NCI-H2171 (cell line): Measurements from ENCODE around the gene CA5B.
"Not testable (repeated sequence)": the region's sequence is repeated elsewhere in the genome, so short reads cannot be mapped to it uniquely, and the experiment has no call there.

Experiments used
- DNase-seq: peaks from one replicate; lab custom pipeline; 2025; lab: John Stamatoyannopoulos, UW

The CA5B gene, protein sequence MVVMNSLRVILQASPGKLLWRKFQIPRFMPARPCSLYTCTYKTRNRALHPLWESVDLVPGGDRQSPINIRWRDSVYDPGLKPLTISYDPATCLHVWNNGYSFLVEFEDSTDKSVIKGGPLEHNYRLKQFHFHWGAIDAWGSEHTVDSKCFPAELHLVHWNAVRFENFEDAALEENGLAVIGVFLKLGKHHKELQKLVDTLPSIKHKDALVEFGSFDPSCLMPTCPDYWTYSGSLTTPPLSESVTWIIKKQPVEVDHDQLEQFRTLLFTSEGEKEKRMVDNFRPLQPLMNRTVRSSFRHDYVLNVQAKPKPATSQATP

DNA sequence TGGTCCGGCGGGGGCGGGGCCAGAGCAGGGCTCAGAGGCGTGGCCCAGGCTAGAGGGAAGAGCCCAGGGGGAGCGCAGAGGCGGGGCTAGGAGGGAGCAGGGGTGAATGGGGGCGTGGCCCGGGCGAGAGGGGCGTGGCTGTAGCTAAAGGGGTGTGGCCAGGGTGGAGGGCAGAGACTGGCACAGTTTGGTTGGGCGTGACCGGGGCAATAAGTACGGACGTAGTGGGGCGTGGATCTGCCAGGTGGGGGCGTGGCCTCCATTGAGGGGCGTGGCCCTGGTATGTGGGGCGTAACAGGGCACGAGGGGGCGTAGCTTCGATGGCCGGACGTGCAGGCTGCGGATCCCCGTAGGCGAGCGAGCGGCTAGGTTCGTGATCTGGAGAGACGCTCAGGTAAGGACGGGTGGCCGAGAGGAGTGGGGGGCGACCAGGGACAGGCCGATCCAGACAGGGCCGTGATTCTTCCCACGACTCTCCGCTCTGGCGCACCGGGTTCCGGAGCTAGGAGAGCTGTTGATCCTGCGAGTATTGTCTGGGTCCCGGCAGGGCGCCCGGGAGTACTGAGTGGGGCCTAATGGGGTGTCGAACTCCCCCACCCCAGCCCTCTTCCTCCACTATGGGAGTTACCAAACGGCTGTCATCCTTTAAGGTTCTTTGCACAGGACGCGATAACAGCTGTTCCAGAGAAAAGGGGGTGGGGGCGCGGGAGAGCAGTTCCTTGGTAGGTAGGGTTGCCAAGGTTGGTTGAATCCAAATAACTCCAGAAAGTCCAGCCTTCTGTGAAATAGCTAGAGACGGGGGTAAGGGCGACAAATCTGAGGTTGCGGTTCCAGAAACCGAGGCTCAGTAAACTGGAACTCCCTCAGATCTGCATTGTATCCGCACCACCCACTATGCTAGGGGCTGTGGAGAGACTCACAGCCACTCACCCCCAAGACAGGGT is at the start of gene CA5B:
Gene CA5B, plus strand, starts transcription at position 312 of the 944 bp plus-strand sequence. CDS start 11,754 bp downstream, outside the sequence.
- DNase-seq, result no peak

DNA sequence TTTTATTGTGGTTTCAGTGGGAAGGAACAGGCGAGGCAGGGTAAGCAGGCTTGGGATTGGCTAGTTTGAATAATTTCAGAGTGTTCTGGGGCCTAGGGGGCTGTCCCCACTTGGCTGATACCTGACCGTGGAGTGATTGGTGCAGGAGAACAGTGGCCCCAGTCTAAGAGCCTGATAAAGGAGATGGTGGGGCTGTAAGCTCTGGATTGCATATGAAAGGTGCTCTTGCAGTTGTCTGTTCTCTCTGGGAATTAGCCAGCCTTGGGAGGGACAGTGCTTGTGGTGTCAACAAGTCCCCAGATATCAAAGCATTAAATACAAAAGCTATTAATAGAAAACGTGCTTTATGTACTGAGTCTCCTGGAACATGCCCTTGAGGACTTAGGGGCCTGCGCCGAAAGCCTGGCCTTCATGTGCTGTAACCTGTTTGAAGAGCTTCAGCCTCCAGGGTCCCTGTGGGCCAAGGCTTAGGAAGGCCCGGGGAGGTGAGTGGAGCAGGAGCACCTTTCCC is 43.1 kb upstream of the CA5B start:
- no peak for DNase-seq

DNA sequence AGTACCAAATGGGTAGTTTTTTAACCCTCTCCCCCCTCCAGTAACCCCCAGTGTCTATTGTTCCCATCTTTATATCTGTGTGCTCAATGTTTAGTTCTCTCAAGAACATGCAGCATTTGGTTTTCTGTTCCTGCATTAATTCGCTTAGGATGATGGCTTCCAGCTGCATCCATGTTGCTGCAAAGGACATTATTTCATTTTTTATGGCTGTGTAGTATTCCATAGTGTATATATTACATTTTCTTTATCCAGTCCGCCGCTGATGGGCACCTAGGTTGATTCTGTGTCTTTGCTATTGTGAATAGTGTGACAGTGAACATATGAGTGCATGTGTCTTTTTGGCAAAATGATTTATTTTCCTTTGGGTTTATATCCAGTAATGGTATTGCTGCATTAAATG is 41.6 kb upstream of the CA5B start:
- no peak for DNase-seq

DNA sequence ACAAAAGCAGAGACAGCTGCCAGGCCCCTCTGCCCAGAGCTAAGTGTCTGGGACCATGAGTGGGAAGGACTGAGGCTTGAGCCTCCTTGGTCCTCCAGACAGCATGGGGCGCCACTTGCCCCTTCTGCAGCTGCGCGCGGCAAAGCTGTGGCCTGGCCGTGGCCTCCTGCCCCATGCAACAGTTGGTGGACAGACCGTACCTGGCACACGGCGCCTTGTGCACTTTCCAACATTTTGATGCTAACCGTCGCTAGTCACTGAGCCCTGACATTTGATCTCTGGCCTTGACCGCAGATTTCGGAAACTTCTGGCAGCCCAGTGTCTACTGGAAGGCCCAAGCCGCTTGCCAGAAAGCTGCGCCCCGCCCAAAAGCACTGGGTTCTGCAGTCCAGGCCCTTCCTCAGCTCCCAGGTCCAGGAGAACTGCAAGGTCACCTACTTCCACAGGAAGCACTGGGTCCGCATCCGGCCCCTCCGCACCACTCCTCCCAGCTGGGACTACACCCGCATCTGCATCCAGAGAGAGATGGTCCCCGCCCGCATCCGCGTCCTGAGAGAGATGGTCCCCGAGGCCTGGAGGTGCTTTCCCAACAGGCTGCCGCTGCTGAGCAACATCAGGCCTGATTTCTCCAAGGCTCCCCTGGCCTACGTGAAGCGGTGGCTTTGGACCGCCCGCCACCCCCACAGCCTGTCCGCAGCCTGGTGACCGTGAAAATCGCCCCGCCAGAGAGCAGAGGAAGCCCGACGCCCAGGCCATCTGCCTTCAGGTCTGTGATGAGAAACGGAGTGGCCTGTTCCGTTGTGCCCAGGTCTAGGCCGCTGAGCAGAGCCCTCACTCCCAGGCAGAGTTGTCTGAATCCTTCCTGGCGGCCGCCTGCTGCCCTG is 35.3 kb upstream of the CA5B start:
- DNase-seq, result no peak

DNA sequence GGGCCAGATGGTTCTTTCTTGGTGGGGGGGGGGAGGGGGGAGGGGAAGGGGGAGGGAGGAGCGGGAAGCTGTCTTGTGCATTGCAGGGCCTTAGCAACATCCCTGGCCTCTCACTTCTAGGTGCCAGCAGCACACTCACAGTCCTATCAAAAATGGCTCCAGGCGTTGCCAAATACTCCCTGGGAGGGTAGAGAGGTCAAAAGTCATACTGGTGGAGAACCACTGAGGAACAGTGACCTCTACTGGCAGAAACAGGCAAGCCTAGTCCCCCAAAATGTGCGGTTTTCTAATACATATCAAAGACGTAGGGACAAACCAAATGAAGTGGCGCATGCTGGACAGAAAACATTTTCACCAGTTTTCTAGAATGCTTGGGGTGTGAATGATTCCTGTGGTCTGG is 34.3 kb upstream of the CA5B start:
- DNase-seq, result not testable (repeated sequence)

DNA sequence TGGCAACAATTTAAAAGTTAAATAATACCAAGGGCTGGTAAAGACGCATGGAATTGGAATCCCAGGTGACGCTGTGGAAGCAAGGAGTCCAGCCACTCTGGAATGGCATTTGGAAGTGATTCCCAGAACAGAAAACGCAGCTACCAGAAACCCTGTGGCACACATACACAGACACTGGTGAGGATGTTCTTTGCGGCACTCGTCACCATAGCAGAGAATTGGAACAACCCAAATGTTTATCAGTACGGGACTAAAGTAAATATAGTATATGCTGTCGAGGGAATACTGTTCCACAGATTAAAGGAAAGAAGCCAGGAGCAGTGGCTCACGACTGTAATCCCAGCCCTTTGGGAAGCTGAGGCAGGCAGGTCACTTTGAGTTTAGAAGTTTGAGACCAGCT is 33.8 kb upstream of the CA5B start:
- not testable (repeated sequence) for DNase-seq

DNA sequence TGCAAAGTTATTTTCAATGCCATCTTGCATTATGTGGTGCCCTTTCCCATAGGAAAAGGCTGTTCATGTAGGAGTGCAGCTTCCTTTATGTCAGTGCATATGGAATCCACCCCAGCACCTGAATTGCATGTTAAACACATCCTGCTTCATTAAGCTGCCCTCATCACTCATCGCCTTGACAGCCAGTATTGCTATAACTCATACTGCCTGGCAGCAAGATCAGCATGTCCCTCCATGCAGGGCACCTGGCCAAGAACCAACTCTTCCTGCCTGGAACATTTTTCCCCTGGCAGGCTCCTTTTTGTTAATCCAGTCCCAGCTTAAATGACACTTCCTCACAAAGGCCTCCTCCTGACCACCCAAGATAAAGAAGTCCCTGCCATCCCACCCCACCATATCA is 23.5 kb upstream of the CA5B start:
- DNase-seq, result no peak

DNA sequence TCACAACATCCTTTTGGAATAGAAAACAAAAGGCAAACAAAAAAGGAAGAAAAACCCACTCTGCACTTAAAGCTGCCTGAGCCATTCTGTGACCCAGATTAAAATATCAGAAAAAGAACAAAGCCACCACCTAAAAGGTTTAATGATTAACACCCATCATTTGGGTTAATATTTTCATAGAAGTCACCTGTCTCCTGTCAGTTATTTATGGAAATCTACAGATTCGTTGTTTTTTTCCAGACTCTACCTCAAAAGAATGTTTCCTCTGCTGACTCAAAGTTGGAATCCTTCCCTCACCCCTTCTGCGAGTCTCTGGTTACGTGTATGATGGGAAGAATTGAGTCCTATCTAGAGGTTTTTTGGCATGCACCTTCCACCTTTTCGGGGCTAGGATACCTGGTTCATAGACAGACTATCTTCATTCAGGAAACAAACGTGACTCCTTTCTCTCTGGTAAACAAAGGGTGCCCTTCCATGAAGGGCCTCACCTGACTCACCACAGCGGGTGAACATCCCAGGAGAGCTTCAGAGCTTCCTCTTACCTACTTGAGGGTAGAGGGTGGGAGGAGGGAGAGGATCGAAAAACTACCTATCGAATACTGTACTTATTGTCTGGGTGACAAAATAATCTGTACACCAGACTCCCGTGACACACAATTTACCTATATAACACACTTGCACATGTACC is 19.6 kb upstream of the CA5B start:
- no peak for DNase-seq

DNA sequence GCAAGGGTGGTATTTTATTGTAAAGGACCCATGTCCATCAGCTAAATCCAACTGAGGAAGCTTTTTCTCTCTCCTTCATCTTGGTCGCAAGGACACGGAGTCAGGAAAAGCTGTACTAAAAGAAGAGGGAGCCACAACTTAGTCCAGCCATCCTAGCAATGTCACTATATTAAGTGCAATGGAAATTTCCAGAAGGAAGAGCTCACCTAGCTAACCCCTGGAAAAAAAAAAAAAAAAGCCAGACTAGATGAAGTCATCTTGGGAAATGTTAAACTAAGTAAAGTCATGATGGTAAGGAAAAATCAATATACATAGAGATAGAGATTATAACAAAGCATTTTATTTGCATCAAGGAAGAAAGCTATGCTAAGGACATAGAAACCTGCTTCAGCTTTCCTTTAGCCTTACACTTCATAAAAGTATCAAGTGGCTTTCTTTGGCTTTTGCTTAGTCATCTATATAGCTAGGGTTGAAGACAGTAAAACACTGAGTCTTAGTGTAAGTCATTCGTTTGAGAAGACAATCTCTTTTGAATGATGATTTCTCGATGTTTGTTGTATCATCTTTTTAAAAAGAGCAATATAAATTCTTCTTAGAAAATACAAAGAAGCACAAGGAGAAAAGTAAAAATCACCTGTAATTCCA is 18.6 kb upstream of the CA5B start:
- no peak for DNase-seq

DNA sequence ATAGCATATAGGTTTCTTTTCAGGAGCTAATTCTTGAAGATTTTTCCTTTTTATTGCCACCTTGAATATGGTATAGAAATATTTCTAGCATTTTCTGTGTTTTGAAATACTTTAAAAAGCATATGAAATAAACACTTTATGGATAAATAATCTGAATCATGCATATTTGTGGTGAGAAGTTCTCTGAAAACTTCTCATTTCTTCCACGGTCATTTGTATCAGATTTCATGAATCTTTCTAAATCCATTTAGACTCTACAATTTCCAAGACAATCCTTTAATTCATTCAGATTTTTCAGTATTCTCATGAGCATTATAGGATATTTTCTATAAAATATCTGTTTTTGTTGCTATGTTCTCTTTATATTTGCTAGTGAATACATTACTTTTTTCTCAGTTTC is 16.2 kb upstream of the CA5B start:
- no peak for DNase-seq

DNA sequence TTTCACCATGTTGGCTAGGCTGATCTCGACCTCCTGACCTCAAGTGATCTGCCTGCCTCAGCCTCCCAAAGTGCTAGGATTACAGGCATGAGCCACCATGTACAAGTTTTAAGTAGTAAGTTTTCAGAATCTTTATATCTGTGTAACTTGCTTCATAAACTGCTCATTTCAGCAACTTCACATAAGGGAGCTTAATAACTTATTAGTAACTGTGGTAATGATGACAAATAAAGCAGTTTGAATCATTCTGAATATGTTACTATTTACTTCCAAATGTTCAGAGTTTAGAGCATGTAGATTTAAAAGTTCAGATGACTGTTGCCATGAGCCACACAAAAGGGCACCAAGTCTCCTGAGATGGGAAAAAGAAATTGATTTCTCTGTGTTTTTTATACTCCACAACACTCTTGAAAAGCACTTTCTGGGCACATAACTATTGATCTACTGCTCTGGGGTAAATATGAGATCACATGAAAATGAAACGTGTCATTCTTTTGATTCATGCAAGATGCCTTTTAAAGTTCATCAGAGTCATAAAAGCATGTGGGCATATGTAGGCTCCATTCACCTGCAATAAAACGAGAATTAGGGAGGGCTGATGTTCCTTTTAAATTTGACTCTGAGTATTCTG is 14.1 kb upstream of the CA5B start:
- DNase-seq, result no peak

DNA sequence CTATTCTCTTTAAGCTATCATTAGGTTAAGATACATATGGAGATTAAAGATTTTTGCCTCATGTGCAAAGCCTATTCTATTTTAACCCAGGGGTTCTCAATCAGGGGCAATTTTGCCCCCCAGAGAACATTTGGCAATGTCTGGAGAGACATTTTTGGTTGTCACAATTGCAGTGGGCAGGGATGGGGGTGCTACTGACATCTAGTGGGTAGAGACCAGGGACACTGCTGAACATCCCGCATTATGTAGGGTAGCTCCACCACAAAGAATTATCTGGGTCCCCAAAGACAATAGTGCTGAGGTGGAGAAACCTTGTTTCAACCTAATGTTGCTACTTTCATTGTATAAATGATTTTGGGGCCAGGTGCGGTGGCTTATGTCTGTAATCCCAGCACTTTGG is 13.2 kb upstream of the CA5B start:
- no peak for DNase-seq

DNA sequence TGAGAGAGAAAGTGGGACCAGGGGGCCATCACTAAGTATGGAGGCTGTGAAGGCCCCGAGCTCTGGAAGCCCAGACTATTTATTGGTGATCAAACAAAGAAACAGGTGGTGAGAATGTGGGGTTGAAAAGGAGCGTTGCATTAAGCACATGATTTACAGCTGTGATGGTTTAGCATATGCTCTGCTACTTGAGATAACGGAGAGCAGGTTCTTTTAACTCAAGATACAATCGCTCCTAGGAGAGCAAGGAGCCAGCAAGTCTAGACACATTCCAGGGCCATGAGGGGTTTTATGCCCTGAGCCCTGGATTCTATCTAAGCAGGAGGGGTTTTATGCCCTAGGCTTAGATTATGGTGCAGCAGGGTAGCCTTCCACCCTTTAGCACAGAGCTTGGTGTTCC is 6.7 kb upstream of the CA5B start:
- not testable (repeated sequence) for DNase-seq

DNA sequence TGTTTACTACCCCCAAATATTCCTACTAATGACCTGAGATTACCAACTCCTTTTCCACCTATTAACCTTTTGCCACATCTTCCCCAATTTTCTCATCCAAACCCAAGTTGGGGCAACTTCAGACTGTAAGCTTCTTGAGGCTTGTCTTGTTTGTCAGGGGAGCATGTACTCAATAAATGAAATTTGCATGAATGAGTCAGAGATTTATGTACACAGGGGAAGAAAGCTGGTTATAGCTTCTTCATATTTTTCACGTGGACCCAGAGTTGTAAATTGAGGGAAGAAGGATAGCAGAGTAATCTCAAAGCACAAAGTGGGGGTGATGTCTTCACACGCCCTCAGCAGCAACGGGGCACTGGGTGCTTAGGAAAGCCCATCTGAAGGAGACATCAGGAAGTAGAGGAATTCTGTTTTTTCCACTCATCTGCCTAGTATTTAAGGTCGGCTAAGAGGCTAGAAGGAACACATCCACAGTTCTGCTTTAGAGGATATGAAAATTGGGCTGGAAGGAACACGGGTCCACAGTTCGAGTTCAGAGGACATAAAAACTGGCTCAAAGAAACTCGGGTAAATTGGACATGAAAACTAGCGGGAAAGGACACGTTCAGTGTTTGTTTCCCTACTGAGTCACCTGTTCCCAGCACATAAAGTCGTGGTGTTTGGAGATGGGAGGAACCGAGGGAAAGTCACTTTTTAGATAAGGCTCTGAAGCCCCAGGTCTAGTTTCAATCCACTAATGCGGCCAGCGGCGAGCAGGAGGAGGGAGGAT is 696 bp upstream of the CA5B start:
- no peak for DNase-seq

DNA sequence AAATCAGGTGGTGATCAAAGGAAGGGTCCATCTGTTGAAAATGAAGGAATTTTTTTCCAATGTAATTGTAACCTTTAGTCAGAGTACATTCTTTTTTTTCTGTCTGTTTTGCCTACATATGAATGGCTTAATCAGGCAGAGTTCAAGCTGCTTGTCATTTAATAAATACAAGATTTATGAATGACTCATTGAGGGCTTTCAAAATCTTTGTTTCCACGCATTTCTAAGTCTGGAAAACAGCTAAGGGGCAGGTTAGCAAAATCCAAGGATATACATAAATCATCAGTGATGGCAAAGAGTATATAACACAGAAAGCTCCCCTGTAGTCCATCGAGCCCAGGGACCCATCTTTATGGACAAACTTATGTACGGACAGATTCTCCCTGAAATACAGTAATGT is 1.8 kb downstream of the CA5B start:
- DNase-seq, result no peak

DNA sequence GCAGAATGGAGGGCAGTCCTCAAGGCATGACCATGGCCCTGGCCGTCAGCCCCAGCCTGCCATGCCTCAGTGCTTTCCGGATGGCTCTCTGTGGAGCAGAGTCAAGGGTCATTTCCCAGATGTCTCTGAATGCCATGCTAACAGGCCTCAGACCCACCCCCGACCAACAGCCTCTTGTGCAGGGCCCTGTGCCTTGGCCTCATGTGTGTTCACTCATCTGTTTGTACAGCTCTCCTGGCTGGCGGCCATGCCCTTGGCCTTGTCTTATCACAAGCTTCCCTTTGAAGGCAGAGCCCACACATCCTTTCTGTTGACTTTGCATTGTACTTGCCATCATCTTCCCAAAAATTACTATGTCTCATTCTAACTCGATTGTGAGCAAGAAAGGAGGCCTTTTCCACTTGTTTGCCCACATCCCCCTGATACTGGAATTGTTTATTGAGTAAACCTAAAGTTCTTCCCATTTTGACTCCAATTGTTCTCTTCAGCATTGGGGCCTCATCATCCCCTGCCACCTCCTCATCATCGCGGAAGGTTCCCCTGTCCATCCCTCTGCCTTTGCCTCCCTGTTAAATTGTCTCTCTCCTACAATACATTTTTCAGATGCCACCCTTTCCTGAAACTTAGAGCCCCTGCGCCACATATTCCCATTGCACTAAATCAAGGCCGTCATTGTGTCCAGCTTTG is 6.3 kb downstream of the CA5B start:
- DNase-seq, result no peak

DNA sequence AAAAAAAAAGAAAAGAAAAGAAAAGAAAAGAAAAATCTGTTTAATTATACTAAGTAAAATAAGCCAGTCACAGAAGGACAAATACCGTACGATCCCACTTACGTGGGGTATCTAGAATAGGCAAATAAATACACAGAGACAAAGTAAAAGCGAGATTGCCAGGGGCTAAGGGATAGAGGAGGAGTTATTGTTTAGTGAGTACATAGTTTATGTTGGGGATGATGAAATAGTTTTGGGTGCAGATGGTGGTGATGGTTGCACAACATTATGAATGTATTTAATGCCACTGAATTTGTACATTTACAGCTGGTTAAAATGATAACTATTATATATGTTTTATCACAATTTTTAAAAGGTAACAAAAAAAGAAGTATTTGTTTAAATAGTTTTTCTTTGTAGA is 7.1 kb downstream of the CA5B start:
- DNase-seq, result no peak

DNA sequence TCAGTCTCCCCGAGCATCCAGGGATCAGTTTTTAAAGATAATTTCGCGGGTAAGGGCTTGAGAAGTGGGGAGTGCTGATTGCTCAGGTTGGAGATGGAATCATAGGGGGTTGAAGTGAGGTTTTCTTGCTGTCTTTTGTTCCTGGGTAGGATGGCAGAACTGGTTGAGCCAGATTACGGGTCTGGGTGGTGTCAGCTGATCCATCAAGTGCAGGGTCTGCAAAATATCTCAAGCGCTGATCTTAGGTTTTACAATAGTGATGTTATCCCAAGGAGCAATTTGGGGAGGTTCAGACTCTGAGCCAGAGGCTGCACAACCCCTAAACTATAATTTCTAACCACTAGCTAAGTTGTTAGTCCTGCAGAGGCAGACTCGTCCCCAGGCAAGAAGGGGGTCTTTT is 8.6 kb downstream of the CA5B start:
- DNase-seq, result not testable (repeated sequence)

DNA sequence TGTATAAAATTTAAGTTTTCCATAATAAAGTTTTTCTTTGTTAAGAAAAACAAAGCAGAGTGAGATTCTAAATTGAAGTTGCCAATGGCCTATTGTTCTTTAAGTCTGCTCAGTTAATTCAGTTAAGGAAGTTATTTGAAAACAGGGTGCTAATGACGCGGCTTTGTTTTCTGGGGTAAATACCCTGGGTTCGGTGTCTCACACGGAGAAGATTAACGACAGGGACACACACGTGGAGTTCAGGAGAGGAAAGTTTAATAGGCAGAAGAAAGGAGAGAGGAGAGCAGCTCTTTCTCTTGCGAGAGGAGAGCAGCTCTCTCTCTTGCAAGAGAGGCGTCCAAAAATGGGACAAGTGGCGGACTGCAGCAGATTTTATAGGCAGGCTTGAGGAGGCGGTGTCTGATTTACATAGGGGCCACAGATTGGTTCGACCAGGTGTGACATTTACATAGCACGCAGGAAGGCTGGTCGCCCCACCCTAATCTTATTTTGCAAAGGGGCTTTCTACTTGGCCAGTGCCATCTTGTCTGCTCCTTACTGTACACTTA is 9.6 kb downstream of the CA5B start:
- DNase-seq, result no peak
